ENCODE results near the gene GNAS.

The GNAS gene

DNA sequence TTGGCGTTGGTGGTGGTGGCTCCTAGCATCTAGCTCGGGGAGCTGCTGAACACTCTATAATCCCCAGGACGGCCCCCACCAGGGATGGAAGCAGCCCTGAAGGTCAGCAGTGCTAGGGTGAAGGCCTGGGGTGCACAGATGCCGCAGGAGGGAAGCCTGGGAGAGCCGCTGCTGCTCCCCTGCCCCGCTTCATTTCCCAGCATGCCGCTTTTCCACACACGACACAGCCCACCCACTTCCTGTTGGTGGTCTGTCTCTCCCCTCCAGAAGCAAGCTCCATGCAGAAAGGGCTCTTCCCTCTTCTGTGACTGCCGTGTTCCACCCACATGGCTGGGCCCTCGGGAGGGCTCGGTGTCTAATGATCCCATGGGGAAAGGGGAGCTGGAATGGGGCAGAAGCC is 37.1 kb upstream of the GNAS start:
- no peak for TF ChIP-seq CTCF (conservative IDR thresholded peaks at IDR 0.05; ENCODE audit: low read depth, low read length)
- H3K4me2 ChIP-seq: no peak overlapping the region

GRCh38 chr20:58816051-58816450 is 36.5 kb upstream of the GNAS start:
- Histone ChIP-seq H3K4me3 (IDR thresholded peaks at IDR 0.05; ENCODE audit: insufficient read depth, low read depth, low read length) (no peak overlapping the region), H3K4me2 (no peak overlapping the region), H4K20me1 (ENCODE audit: insufficient read depth) (no peaks in the 10 kb centered on the region), H3K9ac (no peak overlapping the region), H3K36me3 (ENCODE audit: insufficient read depth) (no peaks in the 10 kb centered on the region), H3K27me3 (ENCODE audit: insufficient read depth, low read depth) (peaks cover 12% of the 10 kb centered on the region; the same call in 1 of the 2 replicates), H3K79me2 (ENCODE audit: insufficient read depth, low read depth) (no peaks in the 10 kb centered on the region), H3K27ac (no peak overlapping the region), H2AFZ (ENCODE audit: low read depth) (no peak overlapping the region), H3K4me1 (ENCODE audit: low read depth, poor library complexity, severe bottlenecking) (peaks cover 16% of the 10 kb centered on the region)
- TF ChIP-seq CTCF (conservative IDR thresholded peaks at IDR 0.05; ENCODE audit: low read depth, low read length): no peak

More for the DNA sequence above, 37.1 kb upstream of the GNAS start:
- Histone ChIP-seq H3K4me3 (IDR thresholded peaks at IDR 0.05; ENCODE audit: insufficient read depth, low read depth, low read length) (no peak overlapping the region), H3K27ac (no peak overlapping the region), H3K79me2 (ENCODE audit: insufficient read depth, low read depth) (no peaks in the 10 kb centered on the region), H3K36me3 (ENCODE audit: insufficient read depth) (no peaks in the 10 kb centered on the region), H2AFZ (ENCODE audit: low read depth) (no peak overlapping the region), H4K20me1 (ENCODE audit: insufficient read depth) (no peaks in the 10 kb centered on the region), H3K27me3 (ENCODE audit: insufficient read depth, low read depth) (peaks cover 12% of the 10 kb centered on the region; the same call in 1 of the 2 replicates), H3K9ac (no peak overlapping the region), H3K4me1 (ENCODE audit: low read depth, poor library complexity, severe bottlenecking) (peaks cover 16% of the 10 kb centered on the region)

- Histone ChIP-seq H3K79me2 (ENCODE audit: insufficient read depth, low read depth) (no peaks in the 10 kb centered on the region), H3K4me1 (ENCODE audit: low read depth, poor library complexity, severe bottlenecking) (peaks cover 16% of the 10 kb centered on the region), H3K27ac (no peak overlapping the region), H2AFZ (ENCODE audit: low read depth) (no peak overlapping the region), H4K20me1 (ENCODE audit: insufficient read depth) (no peaks in the 10 kb centered on the region), H3K36me3 (ENCODE audit: insufficient read depth) (no peaks in the 10 kb centered on the region), H3K4me2 (no peak overlapping the region), H3K9ac (no peak overlapping the region), H3K4me3 (IDR thresholded peaks at IDR 0.05; ENCODE audit: insufficient read depth, low read depth, low read length) (no peak overlapping the region), H3K27me3 (ENCODE audit: insufficient read depth, low read depth) (peaks cover 9% of the 10 kb centered on the region; the same call in 1 of the 2 replicates)
- TF ChIP-seq CTCF (conservative IDR thresholded peaks at IDR 0.05; ENCODE audit: low read depth, low read length): no peak
Observed at GRCh38 chr20:58816957-58817651, 35.4 kb upstream of the GNAS start.

GRCh38 chr20:58817748-58818147 is 34.8 kb upstream of the GNAS start:
- H3K27me3 ChIP-seq (ENCODE audit: insufficient read depth, low read depth): peaks cover 2% of the 10 kb centered on the region; the same call in 1 of the 2 replicates
- no peak overlapping the region for H3K4me3 ChIP-seq (IDR thresholded peaks at IDR 0.05; ENCODE audit: insufficient read depth, low read depth, low read length)
- TF ChIP-seq CTCF (conservative IDR thresholded peaks at IDR 0.05; ENCODE audit: low read depth, low read length): no peak
- H3K9ac ChIP-seq: no peak overlapping the region
- no peaks in the 10 kb centered on the region for H4K20me1 ChIP-seq (ENCODE audit: insufficient read depth)
- H3K27ac ChIP-seq: no peak overlapping the region
- H3K79me2 ChIP-seq (ENCODE audit: insufficient read depth, low read depth): no peaks in the 10 kb centered on the region
- H3K4me1 ChIP-seq (ENCODE audit: low read depth, poor library complexity, severe bottlenecking): peaks cover 16% of the 10 kb centered on the region
- no peaks in the 10 kb centered on the region for H3K36me3 ChIP-seq (ENCODE audit: insufficient read depth)
- H3K4me2 ChIP-seq: no peak overlapping the region
- no peak overlapping the region for H2AFZ ChIP-seq (ENCODE audit: low read depth)

Data from KMS-11 (cell line).